ENCODE measurements around the gene PHC2.

PHC2 gene

DNA sequence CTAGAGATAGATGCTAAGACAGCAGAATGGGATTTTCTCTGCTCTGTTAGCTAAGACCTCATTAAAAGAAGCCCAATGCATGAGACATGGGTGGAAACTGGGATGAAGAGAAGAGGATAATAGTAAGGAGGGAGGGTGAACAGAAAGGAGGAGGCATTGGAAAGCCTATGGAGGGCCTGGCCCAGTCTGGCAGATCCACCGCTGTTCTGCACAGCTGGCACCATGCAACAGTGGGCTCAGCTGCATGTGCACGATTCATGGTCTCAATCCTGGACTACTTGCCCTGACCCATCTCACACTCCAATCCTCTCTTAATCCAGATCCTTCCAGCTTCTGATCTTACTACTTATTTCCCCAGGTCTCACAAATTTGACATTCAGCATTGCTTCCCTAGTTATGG, 2.2 kb downstream of the PHC2 start:
- no peak for DNase-seq (ENCODE audit: low read depth, low spot score)
- no peak overlapping the region for H3K27ac ChIP-seq

GRCh38 chr1:33426916-33427315, 4.0 kb downstream of the PHC2 start:
- H3K27ac ChIP-seq = no peak overlapping the region

DNA sequence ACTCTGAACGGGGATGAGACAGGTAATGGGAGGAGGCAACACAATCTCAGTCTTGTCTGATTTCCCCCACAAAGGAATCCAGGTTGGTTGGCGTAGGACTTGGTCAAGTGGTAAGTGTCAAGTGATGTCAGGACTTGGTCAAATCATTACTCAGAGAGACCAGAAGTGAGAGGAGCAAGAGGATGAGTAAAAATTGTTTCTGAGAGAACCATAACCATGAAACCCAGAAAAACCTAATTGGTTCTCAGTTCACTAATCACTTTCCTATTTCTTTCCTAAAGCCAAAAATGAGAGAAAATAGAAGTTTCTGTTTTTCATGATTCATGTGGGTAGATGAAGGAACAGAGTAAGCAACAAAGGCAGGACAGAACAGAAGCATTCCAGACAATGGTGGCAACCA, 5.0 kb downstream of the PHC2 start:
- DNase-seq (ENCODE audit: low read depth, low spot score) = no peak
- no peak overlapping the region for H3K27ac ChIP-seq

More at GRCh38 chr1:33426916-33427315, 4.0 kb downstream of the PHC2 start:
- no peak for DNase-seq (ENCODE audit: low read depth, low spot score)

GRCh38 chr1:33424610-33425009, 6.3 kb downstream of the PHC2 start:
- DNase-seq (ENCODE audit: low read depth, low spot score) = no peak
- peak overlapping the region; percentile 42 for H3K27ac ChIP-seq

- H3K27ac ChIP-seq = peak overlapping the region; percentile 42
- DNase-seq (ENCODE audit: low read depth, low spot score) = no peak
Observed at GRCh38 chr1:33424205-33424604, 6.7 kb downstream of the PHC2 start.

DNA sequence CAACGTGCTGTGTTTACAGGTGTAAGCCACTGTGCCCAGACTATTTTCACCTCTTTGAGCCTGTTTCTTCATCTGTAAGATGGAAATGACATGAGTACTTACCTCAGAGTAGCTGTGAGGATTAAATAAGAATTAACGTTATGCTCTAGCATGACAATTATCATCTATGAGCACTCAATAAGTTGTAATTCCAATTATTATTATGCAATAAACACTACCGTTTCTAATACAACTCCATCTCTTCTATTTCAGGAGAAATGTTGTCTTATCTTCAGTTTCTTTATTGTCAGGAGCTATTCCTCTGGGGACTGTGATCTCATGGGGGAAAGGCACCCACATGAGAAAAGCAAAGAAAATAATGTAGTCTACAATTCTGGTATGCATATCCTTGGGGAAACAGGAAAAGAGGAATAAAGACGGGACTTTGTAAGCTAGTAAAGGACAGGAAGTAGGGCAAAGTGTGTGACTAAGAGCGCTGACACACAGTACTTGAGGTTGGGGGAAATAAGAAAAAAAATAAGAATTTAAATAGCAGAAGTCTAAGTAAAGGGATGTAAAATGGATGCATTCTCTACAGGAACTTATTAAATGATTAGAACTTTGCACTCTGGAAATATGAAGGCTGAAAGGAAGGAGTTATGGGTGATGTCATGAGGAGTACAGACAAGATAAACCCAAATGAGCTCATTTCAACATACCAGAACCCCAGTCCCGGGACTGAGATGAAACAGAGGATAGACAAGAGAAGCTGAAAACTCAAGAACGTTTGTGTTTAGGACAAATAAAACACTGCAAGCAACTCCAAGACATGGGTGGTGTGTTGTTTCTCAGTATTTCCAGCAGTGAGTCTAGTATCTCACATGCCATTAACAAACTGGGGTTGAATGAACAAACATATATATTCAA, 9.8 kb downstream of the PHC2 start:
- DNase-seq (ENCODE audit: low read depth, low spot score) = no peak
- H3K27ac ChIP-seq = peak overlapping the region; percentile 34

DNA sequence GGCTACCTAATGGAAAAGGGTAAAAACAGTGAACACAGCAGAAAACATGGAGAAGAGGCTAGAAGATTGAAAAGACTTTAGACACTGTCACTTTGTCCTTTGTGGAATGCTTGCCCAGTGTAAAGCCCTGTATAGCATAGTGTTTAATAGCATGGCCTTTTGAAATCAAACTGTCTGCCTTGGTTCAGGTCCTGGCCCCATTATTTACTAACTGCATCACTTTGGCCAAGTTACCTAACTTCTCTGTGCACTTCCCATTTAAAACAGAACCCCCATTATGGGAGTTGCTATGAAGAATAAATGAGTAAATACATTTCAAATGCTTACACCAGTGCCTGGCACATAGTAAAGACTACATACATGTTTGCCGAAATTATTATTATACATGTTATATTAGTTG, 12.1 kb downstream of the PHC2 start:
- no peak overlapping the region for H3K27ac ChIP-seq
- DNase-seq (ENCODE audit: low read depth, low spot score) = no peak

DNA sequence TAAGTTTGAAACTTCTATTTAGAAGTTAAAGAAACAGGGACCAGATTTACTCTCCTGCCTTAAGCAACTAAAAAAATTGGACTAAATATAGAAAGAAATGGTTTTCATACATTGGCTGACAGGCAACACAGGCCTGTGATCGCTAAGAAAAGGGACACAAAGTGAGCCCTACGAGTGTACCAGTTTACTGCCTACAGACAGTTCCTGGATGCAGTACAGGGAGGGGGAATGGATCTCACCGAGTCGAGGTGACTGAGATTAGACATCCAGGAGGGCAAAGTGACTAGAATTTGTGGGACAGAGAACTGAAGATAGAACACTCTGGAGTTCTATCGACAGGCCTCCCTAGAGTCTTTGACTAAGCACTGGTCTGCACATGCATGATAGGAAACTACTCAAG, 16.0 kb downstream of the PHC2 start:
- H3K27ac ChIP-seq = no peak overlapping the region
- DNase-seq (ENCODE audit: low read depth, low spot score) = no peak

GRCh38 chr1:33410091-33410701, 20.7 kb downstream of the PHC2 start:
- DNase-seq (ENCODE audit: low read depth, low spot score) = no peak
- H3K27ac ChIP-seq = no peak overlapping the region

DNA sequence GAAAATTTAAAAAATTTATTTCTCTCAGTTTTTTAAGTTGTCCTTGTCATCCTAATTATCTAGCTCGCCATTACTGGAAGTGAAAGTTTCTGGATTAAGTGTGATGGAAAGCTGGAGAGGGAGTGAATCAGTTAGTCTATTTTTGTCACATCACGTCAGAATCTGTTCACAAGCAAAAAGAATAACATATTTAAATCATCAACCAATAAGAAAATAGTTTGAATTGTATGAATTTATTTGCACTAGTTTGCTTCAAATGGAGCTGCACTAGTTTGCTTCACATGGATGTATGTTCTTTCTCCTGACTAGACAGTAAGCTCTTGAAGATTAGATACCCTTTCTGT, 22.8 kb downstream of the PHC2 start:
- DNase-seq (ENCODE audit: low read depth, low spot score) = no peak
- H3K27ac ChIP-seq = no peak overlapping the region

GRCh38 chr1:33407352-33408092, 23.4 kb downstream of the PHC2 start:
- H3K27ac ChIP-seq = no peak overlapping the region
- DNase-seq (ENCODE audit: low read depth, low spot score) = no peak

- H3K27ac ChIP-seq = no peak overlapping the region
- DNase-seq (ENCODE audit: low read depth, low spot score) = no peak
Observed at GRCh38 chr1:33402206-33402605, 28.7 kb downstream of the PHC2 start.

DNA sequence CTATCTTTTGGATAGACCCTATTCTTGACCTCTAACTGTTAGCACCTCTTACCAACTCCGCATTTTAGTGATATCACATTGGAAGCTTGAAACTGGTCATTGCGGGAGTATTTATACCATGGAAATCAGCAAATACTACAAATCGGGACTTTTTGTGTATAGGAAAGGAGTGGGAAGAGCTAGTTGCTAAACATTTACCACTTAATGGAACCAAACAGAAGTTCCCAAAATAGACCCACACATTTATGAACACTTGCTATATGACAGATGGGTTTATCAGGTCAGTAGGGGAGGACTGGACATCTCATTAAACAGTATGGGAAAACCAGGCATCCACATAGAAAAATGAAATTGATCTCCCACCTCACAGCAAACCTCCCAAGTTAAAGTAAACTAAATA, 29.4 kb downstream of the PHC2 start:
- DNase-seq (ENCODE audit: low read depth, low spot score) = no peak

GRCh38 chr1:33400153-33400911, 30.6 kb downstream of the PHC2 start:
- no peak overlapping the region for H3K27ac ChIP-seq
- DNase-seq (ENCODE audit: low read depth, low spot score) = no peak

More for the DNA sequence above, 29.4 kb downstream of the PHC2 start:
- H3K27ac ChIP-seq = no peak overlapping the region

GRCh38 chr1:33399375-33399774, 31.5 kb downstream of the PHC2 start:
- no peak overlapping the region for H3K27ac ChIP-seq
- DNase-seq (ENCODE audit: low read depth, low spot score) = no peak

DNA sequence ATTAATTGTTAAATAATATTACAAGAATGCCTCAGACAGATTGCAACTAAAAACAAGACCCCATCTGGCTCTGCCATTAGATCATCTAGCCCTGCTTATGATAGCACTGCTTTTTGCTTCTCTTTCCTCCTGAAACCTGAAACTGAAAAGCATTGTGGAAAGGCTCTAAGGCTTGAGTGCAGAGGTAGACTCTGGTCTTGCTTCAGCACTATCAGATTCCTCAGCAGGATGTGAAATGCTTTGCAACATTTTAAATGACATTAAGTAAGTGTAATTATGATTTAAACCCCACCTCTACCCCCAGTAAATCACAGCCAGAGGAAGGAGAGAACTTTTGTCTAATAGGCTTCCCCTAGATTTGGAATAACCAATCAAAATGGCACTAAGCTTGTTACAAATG, 32.9 kb downstream of the PHC2 start:
- no peak overlapping the region for H3K27ac ChIP-seq
- no peak for DNase-seq (ENCODE audit: low read depth, low spot score)

- H3K27ac ChIP-seq = no peak overlapping the region
- no peak for DNase-seq (ENCODE audit: low read depth, low spot score)
Observed at GRCh38 chr1:33397125-33397506, 33.8 kb downstream of the PHC2 start.

DNA sequence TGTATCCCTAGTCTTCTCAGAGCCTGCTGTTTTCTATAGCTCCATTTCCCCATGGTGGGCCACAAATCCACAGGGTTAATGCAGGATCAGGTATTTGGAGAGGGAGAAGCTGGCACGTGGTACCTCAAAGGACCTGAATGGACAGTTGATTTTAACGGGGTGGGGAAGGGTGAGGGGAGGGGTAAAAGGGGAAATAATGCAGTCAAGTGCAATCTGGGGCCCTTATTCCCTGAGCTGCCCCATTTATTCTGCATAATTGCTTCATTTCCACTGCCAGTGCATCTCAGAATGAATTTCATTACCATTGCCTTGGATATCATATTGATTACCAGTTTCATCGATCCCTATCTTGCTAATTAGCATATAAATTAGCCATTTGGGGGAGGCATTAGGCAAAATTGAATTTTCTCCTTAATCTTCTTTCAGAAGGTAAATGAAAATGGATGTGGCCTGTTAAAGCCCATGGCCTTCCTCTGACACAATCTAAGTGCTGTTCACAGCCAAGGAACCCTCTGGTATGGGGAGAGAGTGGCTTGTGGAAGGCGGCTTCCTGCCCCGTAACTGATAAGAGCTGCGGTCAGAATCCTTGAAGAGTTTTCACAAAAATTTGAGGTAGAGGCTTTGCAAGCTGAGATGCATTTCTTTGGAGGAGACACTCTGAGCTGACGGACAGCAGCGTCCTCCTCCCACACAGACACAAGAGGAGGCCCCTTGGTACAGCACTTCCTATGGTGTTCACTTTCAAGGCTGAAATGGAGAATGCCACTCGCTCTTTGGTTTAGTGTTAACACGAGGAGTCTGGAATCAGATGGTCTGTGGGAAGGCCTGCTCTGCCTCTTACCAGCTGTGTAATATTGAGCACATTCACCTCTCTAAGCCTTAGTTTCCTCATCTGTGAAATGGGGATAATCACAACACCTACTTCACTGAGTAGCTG, 34.4 kb downstream of the PHC2 start:
- DNase-seq (ENCODE audit: low read depth, low spot score) = no peak
- no peak overlapping the region for H3K27ac ChIP-seq

- DNase-seq (ENCODE audit: low read depth, low spot score) = no peak
- no peak overlapping the region for H3K27ac ChIP-seq
Observed at GRCh38 chr1:33394770-33395169, 36.1 kb downstream of the PHC2 start.
